ENCODE data around the gene AK1. TPM values are rescaled to one million over a fixed set of nuclear protein-coding genes. Genes with fewer than 3 reads are reported as not detected.

Gene AK1
- total and polyA plus RNA-seq, 2 of the 13 experiments (the other 11 are each of a cell fraction or from before 2014, with no cell fraction given), result 19.1 to 32.8 TPM

DNA sequence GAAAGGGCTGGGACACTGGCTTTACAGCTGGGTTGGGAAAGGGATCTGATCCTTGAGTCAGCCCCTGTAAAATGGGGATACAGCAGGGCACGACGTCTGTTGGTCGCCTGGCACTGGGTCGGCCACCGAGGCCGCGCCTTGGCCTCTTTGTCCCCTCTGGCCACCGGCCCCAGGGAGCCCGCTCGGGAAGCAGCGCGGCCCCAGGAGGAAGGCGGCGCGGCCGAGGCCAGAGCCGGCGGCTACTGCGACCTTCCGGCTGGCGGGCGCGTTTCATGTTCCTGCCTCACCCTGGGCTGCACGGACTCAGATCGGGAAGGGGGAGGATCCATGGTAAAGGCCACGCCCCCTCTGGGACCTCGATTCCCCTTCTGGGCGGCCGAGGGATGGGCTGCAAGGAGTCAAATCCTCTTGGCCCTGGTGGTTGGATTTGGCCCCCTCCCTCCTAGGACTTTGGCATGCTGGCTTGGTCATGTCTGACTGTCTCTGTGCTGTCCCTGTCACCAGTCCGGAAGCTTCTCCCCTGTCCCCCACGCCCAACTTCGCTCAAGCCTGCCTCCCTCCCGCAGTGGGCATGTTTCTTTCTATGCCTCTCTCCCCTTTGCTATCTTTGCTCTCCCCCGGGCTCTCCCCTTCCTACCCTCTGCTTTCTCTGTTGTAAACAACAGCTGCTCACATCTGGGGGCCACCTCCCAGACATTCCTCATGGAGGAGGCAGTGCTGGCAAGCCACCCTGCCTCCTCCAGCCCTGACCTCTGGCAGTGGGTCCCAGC, 49.0 kb downstream of the AK1 start (continued):
- TF ChIP-seq, protein P1, sequence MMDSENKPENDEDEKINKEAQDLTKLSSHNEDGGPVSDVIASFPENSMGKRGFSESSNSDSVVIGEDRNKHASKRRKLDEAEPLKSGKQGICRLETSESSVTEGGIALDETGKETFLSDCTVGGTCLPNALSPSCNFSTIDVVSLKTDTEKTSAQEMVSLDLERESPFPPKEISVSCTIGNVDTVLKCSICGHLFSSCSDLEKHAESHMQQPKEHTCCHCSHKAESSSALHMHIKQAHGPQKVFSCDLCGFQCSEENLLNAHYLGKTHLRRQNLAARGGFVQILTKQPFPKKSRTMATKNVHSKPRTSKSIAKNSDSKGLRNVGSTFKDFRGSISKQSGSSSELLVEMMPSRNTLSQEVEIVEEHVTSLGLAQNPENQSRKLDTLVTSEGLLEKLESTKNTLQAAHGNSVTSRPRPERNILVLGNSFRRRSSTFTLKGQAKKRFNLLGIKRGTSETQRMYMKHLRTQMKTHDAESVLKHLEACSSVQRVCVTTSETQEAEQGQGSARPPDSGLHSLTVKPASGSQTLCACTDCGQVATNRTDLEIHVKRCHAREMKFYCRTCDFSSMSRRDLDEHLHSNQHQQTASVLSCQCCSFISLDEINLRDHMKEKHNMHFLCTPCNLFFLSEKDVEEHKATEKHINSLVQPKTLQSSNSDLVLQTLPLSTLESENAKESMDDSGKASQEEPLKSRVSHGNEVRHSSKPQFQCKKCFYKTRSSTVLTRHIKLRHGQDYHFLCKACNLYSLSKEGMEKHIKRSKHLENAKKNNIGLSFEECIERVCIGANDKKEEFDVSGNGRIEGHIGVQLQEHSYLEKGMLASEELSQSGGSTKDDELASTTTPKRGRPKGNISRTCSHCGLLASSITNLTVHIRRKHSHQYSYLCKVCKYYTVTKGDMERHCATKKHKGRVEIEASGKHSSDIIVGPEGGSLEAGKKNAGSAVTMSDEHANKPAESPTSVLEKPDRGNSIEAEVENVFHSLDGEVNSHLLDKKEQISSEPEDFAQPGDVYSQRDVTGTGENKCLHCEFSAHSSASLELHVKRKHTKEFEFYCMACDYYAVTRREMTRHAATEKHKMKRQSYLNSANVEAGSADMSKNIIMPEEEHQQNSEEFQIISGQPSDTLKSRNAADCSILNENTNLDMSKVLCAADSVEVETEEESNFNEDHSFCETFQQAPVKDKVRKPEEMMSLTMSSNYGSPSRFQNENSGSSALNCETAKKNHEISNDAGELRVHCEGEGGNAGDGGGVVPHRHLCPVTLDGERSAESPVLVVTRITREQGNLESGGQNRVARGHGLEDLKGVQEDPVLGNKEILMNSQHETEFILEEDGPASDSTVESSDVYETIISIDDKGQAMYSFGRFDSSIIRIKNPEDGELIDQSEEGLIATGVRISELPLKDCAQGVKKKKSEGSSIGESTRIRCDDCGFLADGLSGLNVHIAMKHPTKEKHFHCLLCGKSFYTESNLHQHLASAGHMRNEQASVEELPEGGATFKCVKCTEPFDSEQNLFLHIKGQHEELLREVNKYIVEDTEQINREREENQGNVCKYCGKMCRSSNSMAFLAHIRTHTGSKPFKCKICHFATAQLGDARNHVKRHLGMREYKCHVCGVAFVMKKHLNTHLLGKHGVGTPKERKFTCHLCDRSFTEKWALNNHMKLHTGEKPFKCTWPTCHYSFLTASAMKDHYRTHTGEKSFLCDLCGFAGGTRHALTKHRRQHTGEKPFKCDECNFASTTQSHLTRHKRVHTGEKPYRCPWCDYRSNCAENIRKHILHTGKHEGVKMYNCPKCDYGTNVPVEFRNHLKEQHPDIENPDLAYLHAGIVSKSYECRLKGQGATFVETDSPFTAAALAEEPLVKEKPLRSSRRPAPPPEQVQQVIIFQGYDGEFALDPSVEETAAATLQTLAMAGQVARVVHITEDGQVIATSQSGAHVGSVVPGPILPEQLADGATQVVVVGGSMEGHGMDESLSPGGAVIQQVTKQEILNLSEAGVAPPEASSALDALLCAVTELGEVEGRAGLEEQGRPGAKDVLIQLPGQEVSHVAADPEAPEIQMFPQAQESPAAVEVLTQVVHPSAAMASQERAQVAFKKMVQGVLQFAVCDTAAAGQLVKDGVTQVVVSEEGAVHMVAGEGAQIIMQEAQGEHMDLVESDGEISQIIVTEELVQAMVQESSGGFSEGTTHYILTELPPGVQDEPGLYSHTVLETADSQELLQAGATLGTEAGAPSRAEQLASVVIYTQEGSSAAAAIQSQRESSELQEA (CRISPR knock-in tag; IDR thresholded peaks at IDR 0.05; ENCODE audit: not compliant biosample characterization), result no peak
- TF ChIP-seq, protein P2, sequence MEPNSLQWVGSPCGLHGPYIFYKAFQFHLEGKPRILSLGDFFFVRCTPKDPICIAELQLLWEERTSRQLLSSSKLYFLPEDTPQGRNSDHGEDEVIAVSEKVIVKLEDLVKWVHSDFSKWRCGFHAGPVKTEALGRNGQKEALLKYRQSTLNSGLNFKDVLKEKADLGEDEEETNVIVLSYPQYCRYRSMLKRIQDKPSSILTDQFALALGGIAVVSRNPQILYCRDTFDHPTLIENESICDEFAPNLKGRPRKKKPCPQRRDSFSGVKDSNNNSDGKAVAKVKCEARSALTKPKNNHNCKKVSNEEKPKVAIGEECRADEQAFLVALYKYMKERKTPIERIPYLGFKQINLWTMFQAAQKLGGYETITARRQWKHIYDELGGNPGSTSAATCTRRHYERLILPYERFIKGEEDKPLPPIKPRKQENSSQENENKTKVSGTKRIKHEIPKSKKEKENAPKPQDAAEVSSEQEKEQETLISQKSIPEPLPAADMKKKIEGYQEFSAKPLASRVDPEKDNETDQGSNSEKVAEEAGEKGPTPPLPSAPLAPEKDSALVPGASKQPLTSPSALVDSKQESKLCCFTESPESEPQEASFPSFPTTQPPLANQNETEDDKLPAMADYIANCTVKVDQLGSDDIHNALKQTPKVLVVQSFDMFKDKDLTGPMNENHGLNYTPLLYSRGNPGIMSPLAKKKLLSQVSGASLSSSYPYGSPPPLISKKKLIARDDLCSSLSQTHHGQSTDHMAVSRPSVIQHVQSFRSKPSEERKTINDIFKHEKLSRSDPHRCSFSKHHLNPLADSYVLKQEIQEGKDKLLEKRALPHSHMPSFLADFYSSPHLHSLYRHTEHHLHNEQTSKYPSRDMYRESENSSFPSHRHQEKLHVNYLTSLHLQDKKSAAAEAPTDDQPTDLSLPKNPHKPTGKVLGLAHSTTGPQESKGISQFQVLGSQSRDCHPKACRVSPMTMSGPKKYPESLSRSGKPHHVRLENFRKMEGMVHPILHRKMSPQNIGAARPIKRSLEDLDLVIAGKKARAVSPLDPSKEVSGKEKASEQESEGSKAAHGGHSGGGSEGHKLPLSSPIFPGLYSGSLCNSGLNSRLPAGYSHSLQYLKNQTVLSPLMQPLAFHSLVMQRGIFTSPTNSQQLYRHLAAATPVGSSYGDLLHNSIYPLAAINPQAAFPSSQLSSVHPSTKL (CRISPR knock-in tag; IDR thresholded peaks at IDR 0.05), result peak; percentile 39; the same call in 1 of the 2 replicates
- TF ChIP-seq, protein P3, sequence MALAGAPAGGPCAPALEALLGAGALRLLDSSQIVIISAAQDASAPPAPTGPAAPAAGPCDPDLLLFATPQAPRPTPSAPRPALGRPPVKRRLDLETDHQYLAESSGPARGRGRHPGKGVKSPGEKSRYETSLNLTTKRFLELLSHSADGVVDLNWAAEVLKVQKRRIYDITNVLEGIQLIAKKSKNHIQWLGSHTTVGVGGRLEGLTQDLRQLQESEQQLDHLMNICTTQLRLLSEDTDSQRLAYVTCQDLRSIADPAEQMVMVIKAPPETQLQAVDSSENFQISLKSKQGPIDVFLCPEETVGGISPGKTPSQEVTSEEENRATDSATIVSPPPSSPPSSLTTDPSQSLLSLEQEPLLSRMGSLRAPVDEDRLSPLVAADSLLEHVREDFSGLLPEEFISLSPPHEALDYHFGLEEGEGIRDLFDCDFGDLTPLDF (CRISPR knock-in tag; IDR thresholded peaks at IDR 0.05), result no peak
- TF ChIP-seq ZNF460 (CRISPR knock-in tag; IDR thresholded peaks at IDR 0.05; ENCODE audit: borderline replicate concordance) (no peak), NPAS2 (CRISPR knock-in tag; IDR thresholded peaks at IDR 0.05; ENCODE audit: borderline replicate concordance) (no peak), ZNF616 (CRISPR knock-in tag; IDR thresholded peaks at IDR 0.05; ENCODE audit: low read depth) (no peak), KMT2A (CRISPR knock-in tag; IDR thresholded peaks at IDR 0.05) (no peak), ZNF431 (CRISPR knock-in tag; IDR thresholded peaks at IDR 0.05; ENCODE audit: borderline replicate concordance, low read depth) (no peak), YEATS4 (CRISPR knock-in tag; IDR thresholded peaks at IDR 0.05; ENCODE audit: borderline replicate concordance) (no peak; the same call in 1 of the 2 replicates), RBM22 (optimal IDR thresholded peaks at IDR 0.05; ENCODE audit: low read length) (no peak)
- TF ChIP-seq, protein P4, sequence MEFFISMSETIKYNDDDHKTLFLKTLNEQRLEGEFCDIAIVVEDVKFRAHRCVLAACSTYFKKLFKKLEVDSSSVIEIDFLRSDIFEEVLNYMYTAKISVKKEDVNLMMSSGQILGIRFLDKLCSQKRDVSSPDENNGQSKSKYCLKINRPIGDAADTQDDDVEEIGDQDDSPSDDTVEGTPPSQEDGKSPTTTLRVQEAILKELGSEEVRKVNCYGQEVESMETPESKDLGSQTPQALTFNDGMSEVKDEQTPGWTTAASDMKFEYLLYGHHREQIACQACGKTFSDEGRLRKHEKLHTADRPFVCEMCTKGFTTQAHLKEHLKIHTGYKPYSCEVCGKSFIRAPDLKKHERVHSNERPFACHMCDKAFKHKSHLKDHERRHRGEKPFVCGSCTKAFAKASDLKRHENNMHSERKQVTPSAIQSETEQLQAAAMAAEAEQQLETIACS (CRISPR knock-in tag; IDR thresholded peaks at IDR 0.05), result no peak

Measured in HepG2 (cell line).